Lower leg skin (tissue), 4 donors: ENCODE measurements around the gene PABPC4L. TPM values are rescaled to one million over a fixed set of nuclear protein-coding genes. Genes with fewer than 3 reads are reported as not detected.
A peak's percentile ranks its signal among the peaks of the same experiment; 100 is the strongest.

ENCODE experiments used
- DNase-seq, 2 donors: peaks; one replicate each; pipeline ENCODE4 v3.0.0-alpha.2; 2019; ENCODE audit warnings: low spot score in 2 of 2
- H3K4me3 ChIP-seq: fragments of 200-600 bp; sonication (generic); 2 replicates; pipeline ENCODE4 v1.5.1; 2017; ENCODE audit warnings: mild to moderate bottlenecking, low read depth; ENCODE audit not compliant: poor library complexity, severe bottlenecking
- CTCF ChIP-seq, 3 donors: fragments of 450-650 bp; IDR thresholded peaks; one replicate each; pipeline ENCODE4 v1.5.1; 2016; ENCODE audit warnings: antibody characterized with exemption in 3 of 3, mild to moderate bottlenecking in 3 of 3, moderate library complexity in 2 of 3
- POLR2A ChIP-seq, 2 donors: fragments of 450-650 bp; IDR thresholded peaks; one replicate each; pipeline ENCODE4 v1.6.1; 2016 to 2017; ENCODE audit warnings: antibody characterized with exemption in 2 of 2, mild to moderate bottlenecking in 1 of 2, moderate library complexity in 1 of 2
- WGBS, 2 donors: methylation state at CpG; one replicate each; pipeline ENCODE4 v1.1.5; 2018; 5-methylcytosine and 5-hydroxymethylcytosine counted together
- intact Hi-C: fragments of 100-400 bp; cut with DNase I; formaldehyde crosslinking; loops from one replicate; pipeline ENCODE4 v1.15.0; 2023; ENCODE audit warnings: low total_unique reads
- total RNA-seq, 4 donors: library from RNA; depleted of rRNA; stranded (reverse); fragments of >200 nt; gene quantifications; one replicate each; pipeline ENCODE4 v1.1.0, GENCODE V29; 2016

Gene PABPC4L
- total RNA-seq, 4 donors from 2014 or later: 0.29 to 0.54 (median 0.42) TPM; not detected in 1

GRCh38 chr4:134178706-134179105 lies 22.9 kb downstream of the PABPC4L start:
- TF ChIP-seq CTCF (IDR thresholded peaks at IDR 0.05) (no peak), POLR2A (IDR thresholded peaks at IDR 0.05) (no peak)
- intact Hi-C loops: no loop called here
- no peak for DNase-seq
- H3K4me3 ChIP-seq: no peak overlapping the region

- no peak for DNase-seq
- intact Hi-C loops: no loop called here
- H3K4me3 ChIP-seq: no peak overlapping the region
- no peak for TF ChIP-seq CTCF (IDR thresholded peaks at IDR 0.05)
- no peak for TF ChIP-seq POLR2A (IDR thresholded peaks at IDR 0.05)
- WGBS, 2 donors: 93 to 97% methylated on average over 1 of the region's 1 CpG
Measured at GRCh38 chr4:134174271-134174670, 27.3 kb downstream of the PABPC4L start.

- no peak overlapping the region for H3K4me3 ChIP-seq
- WGBS, 2 donors: 34 to 46% methylated on average over 2 of the region's 2 CpGs
- DNase-seq: no peak
- no peak for TF ChIP-seq POLR2A (IDR thresholded peaks at IDR 0.05)
- TF ChIP-seq CTCF (IDR thresholded peaks at IDR 0.05): no peak
- intact Hi-C loops: no loop called here
Measured at GRCh38 chr4:134160211-134160610, 41.4 kb downstream of the PABPC4L start.

GRCh38 chr4:134154097-134154496 lies 47.5 kb downstream of the PABPC4L start:
- intact Hi-C loops: no loop called here
- 81 to 85% methylated on average over 4 of the region's 4 CpGs for WGBS, 2 donors
- DNase-seq: peak in 1 of 2 donors; percentile 53
- TF ChIP-seq POLR2A (IDR thresholded peaks at IDR 0.05): no peak
- no peak for TF ChIP-seq CTCF (IDR thresholded peaks at IDR 0.05)
- no peak overlapping the region for H3K4me3 ChIP-seq

- intact Hi-C loops: no loop called here
- TF ChIP-seq POLR2A (IDR thresholded peaks at IDR 0.05) (no peak), CTCF (IDR thresholded peaks at IDR 0.05) (no peak)
- no peak for DNase-seq
- H3K4me3 ChIP-seq: no peak overlapping the region
Measured at GRCh38 chr4:134147941-134148340, 53.6 kb downstream of the PABPC4L start.
